ENCODE data around the gene ZNF423. TPM values are rescaled to one million over a fixed set of nuclear protein-coding genes. Genes with fewer than 3 reads are reported as not detected.

Gene ZNF423
- total and polyA plus RNA-seq, 12 donors, result 1.7 to 10.6 (median 5.5) TPM

GRCh38 chr16:49440156-49441065, 415.5 kb downstream of the ZNF423 start:
- no peaks in the 10 kb centered on the region for H3K27me3 ChIP-seq
- intact Hi-C loops (cut with DNase I), result no loop called here
- no peak for DNase-seq
- TF ChIP-seq CTCF (IDR thresholded peaks at IDR 0.05) (no peak), POLR2A (IDR thresholded peaks at IDR 0.05) (no peak)
- no peaks in the 10 kb centered on the region for H3K4me1 ChIP-seq (replicated peaks in 1 of 2)
- H3K36me3 ChIP-seq (replicated peaks in 1 of 2), result no peaks in the 10 kb centered on the region
- no peaks in the 10 kb centered on the region for H3K9me3 ChIP-seq (replicated peaks in 1 of 3)
- 70 to 76% (median 74%) methylated on average over 20 of the region's 20 CpGs for WGBS, 4 donors
- H3K27ac ChIP-seq, result no peak overlapping the region
- no peak overlapping the region for H3K4me3 ChIP-seq

GRCh38 chr16:49439676-49440075, 416.2 kb downstream of the ZNF423 start:
- intact Hi-C loops (cut with DNase I), result no loop called here
- H3K4me1 ChIP-seq (replicated peaks in 1 of 2), result no peaks in the 10 kb centered on the region
- no peak for DNase-seq
- H3K4me3 ChIP-seq, result no peak overlapping the region
- WGBS, 4 donors, result 89 to 100% (median 90%) methylated on average over 1 to 4 of the region's 4 CpGs; no CpG with 5 or more reads in 1 of the 4 donors
- H3K27me3 ChIP-seq, result no peaks in the 10 kb centered on the region
- TF ChIP-seq POLR2A (IDR thresholded peaks at IDR 0.05), result no peak
- TF ChIP-seq CTCF (IDR thresholded peaks at IDR 0.05), result no peak
- no peak overlapping the region for H3K27ac ChIP-seq
- H3K9me3 ChIP-seq (replicated peaks in 1 of 3), result no peaks in the 10 kb centered on the region
- no peaks in the 10 kb centered on the region for H3K36me3 ChIP-seq (replicated peaks in 1 of 2)

GRCh38 chr16:49439050-49439449, 416.9 kb downstream of the ZNF423 start:
- TF ChIP-seq CTCF (IDR thresholded peaks at IDR 0.05), result no peak
- TF ChIP-seq POLR2A (IDR thresholded peaks at IDR 0.05), result no peak
- no peaks in the 10 kb centered on the region for H3K27me3 ChIP-seq
- intact Hi-C loops (cut with DNase I), result no loop called here
- no peaks in the 10 kb centered on the region for H3K4me1 ChIP-seq (replicated peaks in 1 of 2)
- H3K4me3 ChIP-seq, result no peak overlapping the region
- H3K9me3 ChIP-seq (replicated peaks in 1 of 3), result no peaks in the 10 kb centered on the region
- DNase-seq, result no peak
- 51 to 73% (median 62%) methylated on average over 7 of the region's 7 CpGs for WGBS, 4 donors
- no peak overlapping the region for H3K27ac ChIP-seq
- H3K36me3 ChIP-seq (replicated peaks in 1 of 2), result no peaks in the 10 kb centered on the region

Small RNA genes within 50 kb of the gene (small RNA-seq; reads per million reads assigned to genes)
- 0 reads per million in 2 donors for gene MRPS21P7
- gene MRPS21P8, result 0 reads per million in 2 donors

Other genes with a start within 250 kb of the ZNF423 start
- gene CNEP1R1, start 169.1 kb upstream of the ZNF423 start, total RNA-seq, result 10 to 100 TPM; 14.7 to 25.3 (median 20.5) TPM
- 10 to 100 TPM; 13.9 to 20.7 (median 14.1) TPM for gene CNEP1R1, start 169.1 kb upstream of the ZNF423 start, polyA plus RNA-seq
- 10 to 100 TPM; 10.9 to 35.3 (median 20.5) TPM for gene HEATR3, start 209.9 kb upstream of the ZNF423 start, total RNA-seq
- gene HEATR3, start 209.9 kb upstream of the ZNF423 start, polyA plus RNA-seq, result 10 to 100 TPM in 1 of 3 donors, 1 to 10 TPM in 2; 5.3 to 21.1 (median 6.9) TPM